ENCODE results near the gene KRT7.

GRCh38 chr12:52221070-52221781 lies 11.8 kb upstream of the KRT7 start:
- TF ChIP-seq, protein P1, sequence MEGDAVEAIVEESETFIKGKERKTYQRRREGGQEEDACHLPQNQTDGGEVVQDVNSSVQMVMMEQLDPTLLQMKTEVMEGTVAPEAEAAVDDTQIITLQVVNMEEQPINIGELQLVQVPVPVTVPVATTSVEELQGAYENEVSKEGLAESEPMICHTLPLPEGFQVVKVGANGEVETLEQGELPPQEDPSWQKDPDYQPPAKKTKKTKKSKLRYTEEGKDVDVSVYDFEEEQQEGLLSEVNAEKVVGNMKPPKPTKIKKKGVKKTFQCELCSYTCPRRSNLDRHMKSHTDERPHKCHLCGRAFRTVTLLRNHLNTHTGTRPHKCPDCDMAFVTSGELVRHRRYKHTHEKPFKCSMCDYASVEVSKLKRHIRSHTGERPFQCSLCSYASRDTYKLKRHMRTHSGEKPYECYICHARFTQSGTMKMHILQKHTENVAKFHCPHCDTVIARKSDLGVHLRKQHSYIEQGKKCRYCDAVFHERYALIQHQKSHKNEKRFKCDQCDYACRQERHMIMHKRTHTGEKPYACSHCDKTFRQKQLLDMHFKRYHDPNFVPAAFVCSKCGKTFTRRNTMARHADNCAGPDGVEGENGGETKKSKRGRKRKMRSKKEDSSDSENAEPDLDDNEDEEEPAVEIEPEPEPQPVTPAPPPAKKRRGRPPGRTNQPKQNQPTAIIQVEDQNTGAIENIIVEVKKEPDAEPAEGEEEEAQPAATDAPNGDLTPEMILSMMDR (IDR thresholded peaks at IDR 0.05) = no peak
- TF ChIP-seq POLR2A (IDR thresholded peaks at IDR 0.05) (no peak), POLR2AphosphoS5 (IDR thresholded peaks at IDR 0.05) (no peak)

Data from suprapubic skin (tissue), 4 donors.